NCI-H1417 treated with DMSO at 0.1 percent for 48 hours (cell line): Measurements from ENCODE around the gene TCIRG1.

Source experiments
- DNase-seq: peaks from one replicate; lab custom pipeline; 2025; lab: John Stamatoyannopoulos, UW

TCIRG1 gene

GRCh38 chr11:68051191-68052136, 12.6 kb downstream of the TCIRG1 start:
- DNase-seq = no peak

- no peak for DNase-seq
These were observed 13.5 kb downstream of the TCIRG1 start for GRCh38 chr11:68052137-68052873.

GRCh38 chr11:68053117-68053516, 14.3 kb downstream of the TCIRG1 start:
- no peak for DNase-seq

GRCh38 chr11:68053981-68054812, 15.4 kb downstream of the TCIRG1 start:
- DNase-seq = no peak

GRCh38 chr11:68056317-68057285, 17.8 kb downstream of the TCIRG1 start:
- DNase-seq = no peak

GRCh38 chr11:68057807-68058206, 19.0 kb downstream of the TCIRG1 start:
- no peak for DNase-seq

- DNase-seq = no peak
These were observed 22.7 kb downstream of the TCIRG1 start for GRCh38 chr11:68061508-68061907.

- DNase-seq = no peak
These were observed 26.1 kb downstream of the TCIRG1 start for GRCh38 chr11:68064926-68065325.

GRCh38 chr11:68065841-68066240, 27.0 kb downstream of the TCIRG1 start:
- DNase-seq = no peak

- DNase-seq = no peak
These were observed 27.9 kb downstream of the TCIRG1 start for GRCh38 chr11:68066742-68067141.

GRCh38 chr11:68067991-68068390, 29.2 kb downstream of the TCIRG1 start:
- no peak for DNase-seq

- DNase-seq = no peak
These were observed 32.6 kb downstream of the TCIRG1 start for GRCh38 chr11:68071281-68072048.

- DNase-seq = no peak
These were observed 35.9 kb downstream of the TCIRG1 start for GRCh38 chr11:68074584-68075352.

GRCh38 chr11:68076371-68077042, 37.7 kb downstream of the TCIRG1 start:
- no peak for DNase-seq

GRCh38 chr11:68077617-68078582, 39.1 kb downstream of the TCIRG1 start:
- DNase-seq = no peak

GRCh38 chr11:68080860-68081259, 42.0 kb downstream of the TCIRG1 start:
- DNase-seq = no peak

GRCh38 chr11:68081691-68082090, 42.9 kb downstream of the TCIRG1 start:
- no peak for DNase-seq

GRCh38 chr11:68082481-68082880, 43.7 kb downstream of the TCIRG1 start:
- DNase-seq = no peak
